K562 (cell line): ENCODE results near the gene MINDY4B.

Experiments
- ERF ChIP-seq: fragments of 450-650 bp; formaldehyde crosslinking; IDR thresholded peaks from 2 replicates; pipeline ENCODE4 v1.4.0; 2020; ENCODE audit warnings: mild to moderate bottlenecking, mixed read lengths
- LEF1 ChIP-seq: fragments of 450-650 bp; IDR thresholded peaks from 2 replicates; pipeline ENCODE4 v1.6.1; 2016; ENCODE audit warnings: mild to moderate bottlenecking
- MAX ChIP-seq: sonication (generic); formaldehyde crosslinking; IDR thresholded peaks from 2 replicates; pipeline ENCODE4 v1.9.0; 2022; ENCODE audit warnings: mild to moderate bottlenecking, missing genetic modification reagents
- POLR2A ChIP-seq: fragments of 450-650 bp; conservative IDR thresholded peaks from 2 replicates; pipeline ENCODE4 v1.6.1; 2016
- PRDM10 ChIP-seq: fragments of 450-650 bp; IDR thresholded peaks from 2 replicates; pipeline ENCODE4 v1.6.1; 2018; ENCODE audit not compliant: partially characterized antibody
- RERE ChIP-seq: sonication (generic); formaldehyde crosslinking; IDR thresholded peaks from 2 replicates; pipeline ENCODE4 v1.8.0; 2023; ENCODE audit warnings: missing genetic modification reagents, mild to moderate bottlenecking, borderline replicate concordance
- U2AF1 ChIP-seq: fragments of 200-400 bp; formaldehyde crosslinking; optimal IDR thresholded peaks from 2 replicates; pipeline ENCODE3; 2017; ENCODE audit warnings: mild to moderate bottlenecking, low read depth, low read length, moderate library complexity
- ZNF311 ChIP-seq: fragments of 250-450 bp; sonication (Bioruptor Pico); IDR thresholded peaks from 2 replicates; pipeline ENCODE4 v1.4.0; 2020; ENCODE audit warnings: mild to moderate bottlenecking, moderate library complexity

DNA sequence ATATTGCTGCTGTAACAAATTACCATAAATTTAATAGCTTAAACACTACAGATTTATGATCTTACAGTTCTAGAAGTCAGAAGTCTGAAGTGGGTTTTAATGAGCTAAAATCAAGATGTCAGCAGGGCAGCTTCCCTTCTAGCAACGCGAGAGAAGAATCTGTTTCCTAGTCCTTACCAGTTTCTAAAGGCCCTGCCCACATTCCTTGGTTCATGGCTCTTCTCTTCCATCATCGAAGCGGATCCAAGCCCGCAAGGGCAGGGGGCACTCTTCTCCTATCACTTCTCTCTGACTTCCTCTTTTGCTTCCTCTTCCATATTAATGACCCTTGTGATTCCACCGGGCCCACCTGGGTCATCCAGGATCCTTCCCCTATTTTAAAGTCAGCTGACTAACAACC is 16.1 kb downstream of the MINDY4B start:
- no peak for TF ChIP-seq MAX
- no peak for TF ChIP-seq PRDM10
- TF ChIP-seq ERF (CRISPR knock-in tag), result no peak
- TF ChIP-seq POLR2A, result no peak
- TF ChIP-seq U2AF1, result no peak
- TF ChIP-seq ZNF311 (CRISPR knock-in tag), result no peak
- TF ChIP-seq RERE (CRISPR knock-in tag), result no peak
- TF ChIP-seq LEF1, result no peak
